ENCODE measurements around the gene SHROOM1.
A peak's percentile ranks its signal among the peaks of the same experiment; 100 is the strongest.

SHROOM1 gene

GRCh38 chr5:132825033-132825833 is 5.2 kb downstream of the SHROOM1 start:
- no peak for DNase-seq (ENCODE audit: low read depth, low spot score)
- Histone ChIP-seq H3K27me3 (ENCODE audit: insufficient read depth, insufficient read length) (peaks cover 45% of the 10 kb centered on the region), H3K36me3 (ENCODE audit: insufficient read depth, insufficient read length, low read length) (peaks cover 3% of the 10 kb centered on the region), H3K9me3 (ENCODE audit: insufficient read depth, low read length) (no peaks in the 10 kb centered on the region), H3K4me3 (ENCODE audit: insufficient read length, low read depth) (peak overlapping the region; percentile 40), H3K4me1 (ENCODE audit: insufficient read depth, insufficient read length) (peaks cover 5% of the 10 kb centered on the region), H3K9ac (ENCODE audit: insufficient read length, low read depth) (peak overlapping the region; percentile 79)
- no peak for TF ChIP-seq ZNF274 (IDR thresholded peaks at IDR 0.05; ENCODE audit: low read depth, low read length)
- no peak for TF ChIP-seq SUZ12 (IDR thresholded peaks at IDR 0.05; ENCODE audit: extremely low read depth, insufficient read depth, insufficient read length)
- no peak for TF ChIP-seq YY1 (IDR thresholded peaks at IDR 0.05; ENCODE audit: insufficient read depth, insufficient read length)

- no peak for DNase-seq (ENCODE audit: low read depth, low spot score)
- TF ChIP-seq ZNF274 (IDR thresholded peaks at IDR 0.05; ENCODE audit: low read depth, low read length) = no peak
- TF ChIP-seq YY1 (IDR thresholded peaks at IDR 0.05; ENCODE audit: insufficient read depth, insufficient read length) = no peak
- no peak for TF ChIP-seq SUZ12 (IDR thresholded peaks at IDR 0.05; ENCODE audit: extremely low read depth, insufficient read depth, insufficient read length)
- no peaks in the 10 kb centered on the region for H3K9me3 ChIP-seq (ENCODE audit: insufficient read depth, low read length)
- peaks cover 41% of the 10 kb centered on the region for H3K27me3 ChIP-seq (ENCODE audit: insufficient read depth, insufficient read length)
- no peak overlapping the region for H3K9ac ChIP-seq (ENCODE audit: insufficient read length, low read depth)
- H3K36me3 ChIP-seq (ENCODE audit: insufficient read depth, insufficient read length, low read length) = peaks cover 3% of the 10 kb centered on the region
- peaks cover 3% of the 10 kb centered on the region for H3K4me1 ChIP-seq (ENCODE audit: insufficient read depth, insufficient read length)
- no peak overlapping the region for H3K4me3 ChIP-seq (ENCODE audit: insufficient read length, low read depth)
These were observed 6.0 kb downstream of the SHROOM1 start for GRCh38 chr5:132824426-132824825.

GRCh38 chr5:132823481-132824050 is 6.9 kb downstream of the SHROOM1 start:
- Histone ChIP-seq H3K4me1 (ENCODE audit: insufficient read depth, insufficient read length) (peaks cover 3% of the 10 kb centered on the region), H3K36me3 (ENCODE audit: insufficient read depth, insufficient read length, low read length) (peaks cover 3% of the 10 kb centered on the region), H3K9ac (ENCODE audit: insufficient read length, low read depth) (peak overlapping the region; percentile 8), H3K27me3 (ENCODE audit: insufficient read depth, insufficient read length) (peaks cover 32% of the 10 kb centered on the region), H3K9me3 (ENCODE audit: insufficient read depth, low read length) (no peaks in the 10 kb centered on the region), H3K4me3 (ENCODE audit: insufficient read length, low read depth) (no peak overlapping the region)
- TF ChIP-seq YY1 (IDR thresholded peaks at IDR 0.05; ENCODE audit: insufficient read depth, insufficient read length) (no peak), ZNF274 (IDR thresholded peaks at IDR 0.05; ENCODE audit: low read depth, low read length) (no peak), SUZ12 (IDR thresholded peaks at IDR 0.05; ENCODE audit: extremely low read depth, insufficient read depth, insufficient read length) (no peak)
- DNase-seq (ENCODE audit: low read depth, low spot score) = no peak

GRCh38 chr5:132822650-132823480 is 7.6 kb downstream of the SHROOM1 start:
- H3K4me1 ChIP-seq (ENCODE audit: insufficient read depth, insufficient read length) = peaks cover 3% of the 10 kb centered on the region
- no peaks in the 10 kb centered on the region for H3K9me3 ChIP-seq (ENCODE audit: insufficient read depth, low read length)
- no peak for TF ChIP-seq ZNF274 (IDR thresholded peaks at IDR 0.05; ENCODE audit: low read depth, low read length)
- TF ChIP-seq SUZ12 (IDR thresholded peaks at IDR 0.05; ENCODE audit: extremely low read depth, insufficient read depth, insufficient read length) = no peak
- TF ChIP-seq YY1 (IDR thresholded peaks at IDR 0.05; ENCODE audit: insufficient read depth, insufficient read length) = no peak
- H3K36me3 ChIP-seq (ENCODE audit: insufficient read depth, insufficient read length, low read length) = peaks cover 3% of the 10 kb centered on the region
- H3K27me3 ChIP-seq (ENCODE audit: insufficient read depth, insufficient read length) = peaks cover 25% of the 10 kb centered on the region
- no peak for DNase-seq (ENCODE audit: low read depth, low spot score)
- peak overlapping the region; percentile 8 for H3K9ac ChIP-seq (ENCODE audit: insufficient read length, low read depth)
- H3K4me3 ChIP-seq (ENCODE audit: insufficient read length, low read depth) = no peak overlapping the region

- DNase-seq (ENCODE audit: low read depth, low spot score) = no peak
These were observed 8.7 kb downstream of the SHROOM1 start for GRCh38 chr5:132821791-132822190.

GRCh38 chr5:132821350-132821749 is 9.1 kb downstream of the SHROOM1 start:
- peaks cover 13% of the 10 kb centered on the region for H3K27me3 ChIP-seq (ENCODE audit: insufficient read depth, insufficient read length)
- H3K9me3 ChIP-seq (ENCODE audit: insufficient read depth, low read length) = no peaks in the 10 kb centered on the region
- no peak for TF ChIP-seq SUZ12 (IDR thresholded peaks at IDR 0.05; ENCODE audit: extremely low read depth, insufficient read depth, insufficient read length)
- no peak for TF ChIP-seq ZNF274 (IDR thresholded peaks at IDR 0.05; ENCODE audit: low read depth, low read length)
- no peak for TF ChIP-seq YY1 (IDR thresholded peaks at IDR 0.05; ENCODE audit: insufficient read depth, insufficient read length)
- H3K9ac ChIP-seq (ENCODE audit: insufficient read length, low read depth) = no peak overlapping the region
- peaks cover 3% of the 10 kb centered on the region for H3K36me3 ChIP-seq (ENCODE audit: insufficient read depth, insufficient read length, low read length)
- DNase-seq (ENCODE audit: low read depth, low spot score) = no peak
- H3K4me3 ChIP-seq (ENCODE audit: insufficient read length, low read depth) = no peak overlapping the region
- H3K4me1 ChIP-seq (ENCODE audit: insufficient read depth, insufficient read length) = peaks cover 3% of the 10 kb centered on the region

More at GRCh38 chr5:132821791-132822190, 8.7 kb downstream of the SHROOM1 start:
- H3K4me1 ChIP-seq (ENCODE audit: insufficient read depth, insufficient read length) = peaks cover 3% of the 10 kb centered on the region
- no peak overlapping the region for H3K4me3 ChIP-seq (ENCODE audit: insufficient read length, low read depth)
- no peaks in the 10 kb centered on the region for H3K9me3 ChIP-seq (ENCODE audit: insufficient read depth, low read length)
- H3K36me3 ChIP-seq (ENCODE audit: insufficient read depth, insufficient read length, low read length) = peaks cover 3% of the 10 kb centered on the region
- TF ChIP-seq ZNF274 (IDR thresholded peaks at IDR 0.05; ENCODE audit: low read depth, low read length) = no peak
- no peak for TF ChIP-seq YY1 (IDR thresholded peaks at IDR 0.05; ENCODE audit: insufficient read depth, insufficient read length)
- H3K27me3 ChIP-seq (ENCODE audit: insufficient read depth, insufficient read length) = peaks cover 17% of the 10 kb centered on the region
- H3K9ac ChIP-seq (ENCODE audit: insufficient read length, low read depth) = no peak overlapping the region
